CD4-positive, alpha-beta T cell treated with Interferon gamma for 1 hour (primary cell): ENCODE measurements around the gene BASP1.
"Not testable (repeated sequence)": the region's sequence is repeated elsewhere in the genome, so short reads cannot be mapped to it uniquely, and the experiment has no call there.

Source experiments
- DNase-seq: peaks from one replicate; pipeline ENCODE4 v3.0.0-alpha.2; 2020

Gene BASP1

DNA sequence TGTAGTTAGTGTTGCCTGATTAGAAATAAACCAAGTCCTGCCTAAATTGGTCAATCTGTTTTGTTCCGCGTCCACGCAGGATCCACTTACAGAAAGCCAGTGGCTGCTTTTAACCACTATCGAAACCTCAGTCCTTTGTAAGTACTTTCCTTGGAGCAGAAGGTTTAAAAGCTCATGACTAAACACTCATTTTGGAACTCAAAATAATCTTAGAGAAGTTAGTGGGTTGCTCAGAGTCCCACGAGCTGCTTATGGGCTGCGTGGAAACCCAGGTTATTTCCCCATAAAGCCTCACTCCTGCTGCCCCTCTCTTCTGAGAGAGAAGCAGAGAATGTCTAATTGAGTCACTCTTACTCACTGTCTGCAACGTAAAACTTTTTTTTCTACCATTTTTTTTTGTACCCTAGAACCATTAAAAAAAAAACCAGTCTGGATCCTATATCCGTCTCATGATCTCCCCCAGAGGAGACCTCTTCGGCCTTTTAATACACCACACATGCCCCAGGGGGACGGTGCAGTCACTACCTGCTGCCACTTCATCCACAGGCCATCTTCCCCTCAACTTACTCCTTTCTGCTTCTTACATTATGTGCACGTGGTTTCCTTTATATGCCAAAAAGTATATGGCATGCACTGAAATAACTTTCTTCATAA is 7.6 kb downstream of the BASP1 start:
- peak; percentile 5 for DNase-seq

GRCh38 chr5:17225520-17225919 is 8.1 kb downstream of the BASP1 start:
- no peak for DNase-seq

DNA sequence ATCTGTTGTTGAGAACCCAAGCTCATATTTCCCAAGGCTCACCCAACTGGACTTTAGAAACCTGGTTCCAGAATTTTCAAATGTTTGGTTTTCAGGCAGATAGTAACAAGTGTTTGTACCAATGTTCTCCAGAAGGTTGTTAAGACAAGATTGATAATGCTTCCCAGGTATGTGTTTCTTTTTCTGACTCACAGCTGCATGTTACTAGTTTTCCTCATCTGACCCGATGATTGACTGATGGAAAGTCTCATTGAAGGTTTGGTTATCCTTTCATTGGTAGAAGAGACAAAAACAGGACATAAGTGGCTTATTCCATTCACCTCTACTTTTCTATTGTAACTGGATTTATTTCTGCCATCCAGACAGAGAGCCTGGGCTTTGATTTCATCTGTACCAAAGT is 10.4 kb downstream of the BASP1 start:
- no peak for DNase-seq

DNA sequence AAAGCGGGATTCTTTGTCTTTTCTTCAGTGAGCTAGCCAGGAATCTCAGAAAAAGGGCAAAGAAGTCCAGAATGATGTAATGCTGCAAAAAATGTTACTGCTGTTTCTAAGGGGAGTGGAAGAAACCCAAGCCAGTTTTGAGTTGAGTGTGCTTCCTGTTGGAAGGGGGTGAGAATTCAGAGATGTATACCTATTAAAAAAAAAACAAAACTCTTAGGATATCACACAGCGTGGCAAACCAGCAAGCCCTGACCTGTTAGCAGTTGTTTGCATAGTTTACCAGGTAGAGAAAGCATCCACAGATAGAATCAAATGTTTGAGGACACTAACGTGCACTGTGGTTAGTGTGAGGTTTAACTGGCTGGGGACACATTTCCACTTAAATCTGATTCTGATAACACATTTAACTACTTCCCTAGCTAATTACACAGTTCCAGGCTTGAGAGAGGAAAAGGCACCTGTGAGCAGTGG is 11.4 kb downstream of the BASP1 start:
- DNase-seq = no peak

GRCh38 chr5:17229313-17229712 is 11.9 kb downstream of the BASP1 start:
- DNase-seq = no peak

DNA sequence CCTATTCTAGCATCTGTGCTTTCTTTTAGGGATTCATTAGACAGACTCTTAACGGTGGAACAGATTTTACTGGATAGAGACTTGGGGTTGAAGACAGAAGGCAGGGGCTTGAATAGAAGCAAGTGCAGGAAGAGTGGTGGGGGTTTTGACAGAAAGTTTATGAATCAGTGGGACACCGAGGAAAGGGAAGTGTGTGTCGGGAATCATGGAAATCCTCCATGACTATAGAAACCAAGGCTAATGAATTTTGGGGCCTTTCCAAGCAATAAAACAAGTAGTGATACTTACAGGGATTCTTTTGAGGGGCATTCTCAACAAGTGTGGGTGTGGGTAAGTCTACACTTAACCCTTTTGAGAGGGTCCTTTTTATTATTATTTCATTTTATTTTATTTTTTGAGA is 12.8 kb downstream of the BASP1 start:
- DNase-seq = no peak

DNA sequence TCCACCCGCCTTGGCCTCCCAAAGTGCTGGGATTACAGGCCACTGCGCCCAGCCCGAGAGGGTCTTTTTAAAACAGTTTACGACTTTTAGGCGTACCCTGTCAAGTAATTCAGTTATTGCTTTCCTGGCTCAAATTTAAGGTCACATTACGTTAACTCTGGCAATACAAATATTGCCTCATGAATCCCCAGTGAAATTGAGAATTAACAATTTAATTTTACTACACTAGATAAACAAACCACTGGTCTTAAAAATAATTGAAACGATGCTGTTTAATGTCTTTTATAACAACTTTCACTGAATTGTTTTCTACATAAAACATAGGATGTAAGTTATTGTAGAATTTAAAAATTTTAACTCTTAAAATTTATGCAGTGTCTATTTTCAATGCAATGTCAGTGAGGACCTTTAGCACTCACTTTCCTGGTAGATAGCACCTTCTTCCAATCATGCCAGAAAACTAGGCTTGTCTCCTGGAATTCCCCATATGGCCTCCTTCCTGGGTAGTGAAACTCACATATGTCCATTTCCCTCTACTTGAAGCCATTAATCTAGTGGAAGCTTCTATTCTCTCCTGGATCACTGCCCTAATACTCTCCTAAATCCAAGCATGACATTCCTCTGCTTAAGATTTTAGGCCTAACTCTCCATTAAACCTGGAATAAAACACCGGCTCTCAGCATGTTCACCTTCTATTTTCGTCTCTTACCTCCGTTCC is 13.5 kb downstream of the BASP1 start:
- no peak for DNase-seq

GRCh38 chr5:17232405-17232804 is 15.0 kb downstream of the BASP1 start:
- no peak for DNase-seq

DNA sequence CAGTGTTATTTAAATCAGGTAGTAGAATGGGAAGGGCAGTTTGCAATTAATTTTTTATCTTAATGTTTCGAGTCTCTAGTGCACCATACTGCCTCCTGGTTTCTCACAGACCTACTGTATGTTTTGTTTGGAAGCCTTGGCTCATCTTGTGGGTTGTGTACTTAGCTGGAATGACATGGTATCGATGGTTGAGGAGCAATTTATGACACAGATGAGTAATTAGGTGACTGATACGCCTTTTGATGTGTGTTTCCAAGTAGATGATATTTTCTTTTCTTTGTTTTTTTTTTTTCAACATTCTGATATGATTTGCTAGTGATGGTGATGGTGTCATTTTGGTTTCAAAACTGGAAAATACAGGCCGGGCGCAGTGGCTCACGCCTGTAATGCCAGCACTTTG is 16.1 kb downstream of the BASP1 start:
- no peak for DNase-seq

DNA sequence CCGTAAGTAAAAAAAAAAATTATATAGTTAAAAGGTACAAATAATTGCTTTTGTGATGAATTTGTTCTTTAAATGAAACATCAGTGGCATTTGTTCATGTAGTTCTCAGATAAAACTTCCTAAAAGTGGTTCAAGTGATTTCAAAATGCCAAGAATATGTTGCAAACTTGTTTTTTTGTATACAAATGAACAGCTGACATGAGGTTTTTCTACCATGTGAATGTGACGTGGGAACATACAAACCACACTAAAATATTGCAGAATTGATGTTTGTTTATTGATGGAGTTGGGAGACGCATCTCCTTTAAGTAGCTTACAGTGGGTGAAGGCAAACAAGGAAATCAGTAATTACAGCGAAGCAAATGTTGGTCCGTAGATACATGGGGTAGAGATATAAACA is 16.9 kb downstream of the BASP1 start:
- DNase-seq = no peak

DNA sequence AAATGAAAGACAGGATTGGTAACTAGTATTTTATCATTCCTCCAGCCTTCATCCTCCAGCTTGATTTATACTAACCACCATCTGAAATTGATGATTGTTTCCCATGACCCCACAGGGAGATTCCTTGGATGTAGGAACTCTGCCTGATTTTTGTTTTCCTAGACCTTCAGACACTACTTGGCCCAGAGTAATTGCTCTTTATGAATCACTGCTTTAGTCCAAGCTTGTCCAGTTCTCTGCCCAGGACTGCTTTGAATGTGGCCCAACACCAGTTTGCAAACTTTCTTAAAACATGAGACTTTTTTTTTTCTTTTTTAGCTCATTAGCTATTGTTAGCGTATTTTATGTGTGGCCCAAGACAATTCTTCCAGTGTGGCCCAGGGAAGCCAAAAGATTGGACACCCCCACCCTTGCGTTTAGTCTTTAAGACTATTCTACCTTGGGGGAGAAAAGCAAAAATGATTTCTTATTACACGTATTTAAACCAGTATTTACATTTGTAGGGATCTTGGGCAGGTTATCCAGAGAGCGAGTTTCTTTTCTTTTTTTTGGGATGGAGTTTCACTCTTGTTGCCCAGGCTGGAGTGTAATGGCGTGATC is 18.4 kb downstream of the BASP1 start:
- no peak for DNase-seq

- DNase-seq = no peak
Measured at GRCh38 chr5:17238521-17239041, 21.1 kb downstream of the BASP1 start.

DNA sequence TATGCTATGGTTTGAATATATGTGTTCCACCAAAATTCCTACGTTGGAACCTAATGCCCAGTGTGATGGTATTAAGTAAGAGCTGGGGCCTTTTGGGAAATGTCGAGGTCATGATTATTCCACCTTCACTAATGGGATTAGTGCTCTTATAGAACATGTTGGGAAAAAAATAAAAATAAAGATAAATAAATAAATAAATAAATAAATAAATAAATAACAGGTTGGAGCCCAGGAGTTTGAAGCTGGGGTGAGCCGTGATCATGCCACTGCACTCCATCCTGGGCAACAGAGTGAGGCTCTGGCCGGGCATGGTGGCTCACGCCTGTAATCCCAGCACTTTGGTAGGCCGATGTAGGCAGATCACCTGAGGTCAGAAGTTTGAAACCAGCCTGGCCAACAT is 22.5 kb downstream of the BASP1 start:
- DNase-seq = no peak

DNA sequence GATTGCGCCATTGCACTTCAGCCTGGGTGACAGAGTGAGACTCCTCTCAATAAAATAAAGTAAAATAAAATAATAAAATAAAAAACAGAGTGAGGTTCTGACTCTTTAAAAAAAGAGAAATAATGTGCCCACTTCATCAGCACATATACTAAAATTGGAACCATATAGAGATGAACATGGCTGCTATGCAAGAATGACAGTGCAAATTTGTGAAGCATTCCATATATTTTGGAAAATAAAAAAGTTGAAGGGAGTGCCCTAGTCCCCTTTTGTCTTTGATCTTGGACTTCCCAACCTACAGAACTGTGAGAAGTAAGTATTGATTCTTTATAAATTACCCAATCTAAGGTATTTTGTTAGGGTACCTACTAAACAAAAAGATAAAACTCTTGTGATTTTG is 23.1 kb downstream of the BASP1 start:
- no peak for DNase-seq

DNA sequence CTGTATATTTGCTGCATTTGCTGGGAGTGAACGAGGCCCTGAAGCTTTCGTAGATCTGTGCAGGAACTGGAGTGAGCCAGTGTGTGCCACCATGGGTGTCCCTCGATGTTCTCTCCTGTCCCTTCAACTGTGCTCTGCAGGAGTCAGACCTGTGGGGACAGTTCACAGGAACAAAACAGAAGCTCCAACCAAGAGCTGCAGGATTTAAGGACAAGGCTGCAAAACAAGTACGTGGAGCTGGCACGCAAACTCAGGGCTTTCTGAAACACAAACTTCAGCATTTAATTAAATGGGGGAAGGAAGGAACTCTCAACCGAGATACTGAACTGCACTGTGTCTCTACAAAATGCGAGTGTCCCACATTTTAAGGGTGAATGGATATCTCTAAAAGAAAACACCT is 24.2 kb downstream of the BASP1 start:
- DNase-seq = no peak

DNA sequence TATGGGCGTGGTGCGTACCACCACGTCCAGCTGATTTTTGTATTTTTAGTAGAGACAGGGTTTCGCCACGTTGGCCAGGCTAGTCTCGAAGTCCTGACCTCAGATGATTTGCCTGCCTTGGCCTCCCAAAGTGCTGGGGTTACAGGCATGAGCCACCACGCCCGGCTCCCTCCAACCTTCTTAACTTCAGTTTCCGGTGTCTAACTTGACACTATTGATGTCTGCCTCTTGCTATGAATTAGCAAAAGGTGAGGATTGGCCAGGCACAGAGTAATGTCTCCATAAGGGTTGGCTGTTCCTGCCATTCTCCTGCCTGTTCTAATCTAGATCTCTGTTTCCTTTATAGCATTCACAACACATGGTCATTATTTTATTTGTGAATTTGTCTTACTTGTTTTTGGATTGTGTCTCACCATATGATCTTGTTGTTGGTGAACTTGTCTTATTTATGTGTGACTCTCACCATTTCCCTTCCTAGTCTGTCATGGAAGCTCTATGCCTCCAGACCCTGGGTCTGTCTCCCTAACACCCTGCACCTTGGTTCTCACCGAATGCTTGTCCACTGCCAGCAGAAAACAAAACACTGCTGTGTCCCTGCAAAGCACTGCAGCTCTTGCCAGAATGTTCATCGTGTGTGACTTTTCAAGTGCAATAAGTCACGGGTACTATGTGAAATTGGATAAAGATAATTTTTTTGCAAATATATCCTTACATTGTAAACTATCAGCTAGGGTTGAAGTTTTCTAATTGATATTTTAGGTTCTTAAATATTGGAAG is 26.0 kb downstream of the BASP1 start:
- no peak for DNase-seq

GRCh38 chr5:17249029-17249634 is 31.7 kb downstream of the BASP1 start:
- DNase-seq = no peak

- not testable (repeated sequence) for DNase-seq
Measured at GRCh38 chr5:17249841-17250240, 32.4 kb downstream of the BASP1 start.

DNA sequence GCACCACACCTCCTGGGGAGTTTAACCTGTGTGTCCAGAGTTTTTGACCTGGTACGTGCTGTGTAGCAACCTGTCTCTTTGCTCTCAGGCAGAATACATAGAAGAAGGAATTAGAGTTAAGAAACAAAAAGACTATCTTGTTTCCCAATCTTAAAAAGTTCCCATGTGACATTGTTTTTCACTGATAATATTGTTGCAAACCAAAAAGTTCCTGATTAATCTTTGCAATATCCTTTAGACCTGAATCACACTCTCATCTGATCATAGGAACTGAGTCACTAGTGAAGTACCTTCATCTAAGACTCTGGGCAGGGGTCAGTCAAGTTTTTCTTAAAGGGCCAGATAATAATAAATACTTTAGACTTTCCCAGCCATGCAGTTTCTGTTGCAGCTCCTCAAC is 35.1 kb downstream of the BASP1 start:
- DNase-seq = no peak

DNA sequence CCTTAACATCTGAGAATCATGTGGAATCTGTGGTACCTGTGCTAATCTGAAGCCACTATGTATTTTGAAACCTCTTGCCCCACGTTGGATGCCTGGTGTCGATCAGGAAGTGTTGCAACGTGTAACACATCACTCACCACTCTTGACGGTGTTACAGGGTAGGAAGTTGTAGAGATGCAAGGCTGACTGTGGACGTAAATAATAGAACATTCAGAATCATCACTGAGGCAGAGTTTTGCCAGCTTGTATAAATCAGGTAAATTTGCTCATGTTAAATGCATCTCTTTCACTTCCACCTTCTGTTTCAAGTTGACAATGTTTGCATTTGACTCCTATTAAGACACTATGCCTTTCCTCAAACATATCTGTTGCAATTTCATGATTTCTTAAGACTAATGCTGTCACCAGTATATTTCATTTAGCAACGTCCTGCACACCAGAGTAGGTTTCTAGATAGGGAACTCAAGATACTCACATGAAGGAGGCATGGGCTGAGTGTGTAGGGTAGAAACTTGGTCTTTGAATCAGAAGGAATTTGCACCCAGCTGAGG is 38.1 kb downstream of the BASP1 start:
- peak; percentile 36 for DNase-seq

GRCh38 chr5:17256171-17256570 is 38.7 kb downstream of the BASP1 start:
- no peak for DNase-seq

GRCh38 chr5:17256839-17257238 is 39.4 kb downstream of the BASP1 start:
- no peak for DNase-seq
